Peyer's patch (tissue), 4 donors: ENCODE data around the gene DOCK10.

Experiments
- POLR2A ChIP-seq, 2 donors: fragments of 450-650 bp; IDR thresholded peaks; one replicate each; pipeline ENCODE4 v1.5.1; 2017; ENCODE audit warnings: antibody characterized with exemption in 2 of 2, mild to moderate bottlenecking in 2 of 2, moderate library complexity in 2 of 2
- TF ChIP-seq, protein P1 (sequence below), 6 experiments: fragments of 450-650 bp in 4 of 6; fragments of 200-600 bp in 2 of 6; sonication (generic) in 1 of 6; IDR thresholded peaks; one replicate each; pipeline ENCODE4 v1.5.1; 2017 to 2019; ENCODE audit warnings: antibody characterized with exemption in 6 of 6, mild to moderate bottlenecking in 3 of 6, moderate library complexity in 1 of 6

DNA sequence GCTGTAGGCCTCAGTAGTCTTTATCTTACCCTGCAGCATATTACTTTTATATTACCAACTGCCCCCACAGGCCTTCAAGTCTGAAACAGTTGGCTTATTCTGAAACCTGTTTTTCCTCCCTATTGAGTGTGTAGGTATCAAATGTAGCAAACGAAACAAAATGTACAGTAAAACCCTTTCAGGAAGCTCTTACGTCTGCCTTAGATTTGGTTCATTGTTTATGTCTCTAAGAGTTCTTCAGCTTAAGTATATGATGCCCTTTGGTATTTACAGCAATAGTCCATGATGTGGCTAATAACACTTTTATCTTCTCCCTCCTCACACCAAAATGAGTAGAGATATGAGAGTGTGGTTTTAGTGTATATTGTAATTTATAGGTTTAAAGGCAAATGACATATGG lies 108.8 kb downstream of the DOCK10 start:
- TF ChIP-seq, protein P1, sequence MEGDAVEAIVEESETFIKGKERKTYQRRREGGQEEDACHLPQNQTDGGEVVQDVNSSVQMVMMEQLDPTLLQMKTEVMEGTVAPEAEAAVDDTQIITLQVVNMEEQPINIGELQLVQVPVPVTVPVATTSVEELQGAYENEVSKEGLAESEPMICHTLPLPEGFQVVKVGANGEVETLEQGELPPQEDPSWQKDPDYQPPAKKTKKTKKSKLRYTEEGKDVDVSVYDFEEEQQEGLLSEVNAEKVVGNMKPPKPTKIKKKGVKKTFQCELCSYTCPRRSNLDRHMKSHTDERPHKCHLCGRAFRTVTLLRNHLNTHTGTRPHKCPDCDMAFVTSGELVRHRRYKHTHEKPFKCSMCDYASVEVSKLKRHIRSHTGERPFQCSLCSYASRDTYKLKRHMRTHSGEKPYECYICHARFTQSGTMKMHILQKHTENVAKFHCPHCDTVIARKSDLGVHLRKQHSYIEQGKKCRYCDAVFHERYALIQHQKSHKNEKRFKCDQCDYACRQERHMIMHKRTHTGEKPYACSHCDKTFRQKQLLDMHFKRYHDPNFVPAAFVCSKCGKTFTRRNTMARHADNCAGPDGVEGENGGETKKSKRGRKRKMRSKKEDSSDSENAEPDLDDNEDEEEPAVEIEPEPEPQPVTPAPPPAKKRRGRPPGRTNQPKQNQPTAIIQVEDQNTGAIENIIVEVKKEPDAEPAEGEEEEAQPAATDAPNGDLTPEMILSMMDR (IDR thresholded peaks at IDR 0.05), result no peak
- TF ChIP-seq POLR2A (IDR thresholded peaks at IDR 0.05), result no peak
